HG02571 (cell line): Measurements from ENCODE around the gene ATXN1.

Experiments
- ATAC-seq: cut with Tn5 transposase; IDR thresholded peaks from one replicate; pipeline ENCODE4 v1.9.1; 2021; ENCODE audit warnings: mild to moderate bottlenecking, moderate library complexity; ENCODE audit not compliant: unreplicated experiment

Gene ATXN1

GRCh38 chr6:16518265-16518664, 243.0 kb downstream of the ATXN1 start:
- no peak for ATAC-seq

GRCh38 chr6:16514249-16514648, 247.0 kb downstream of the ATXN1 start:
- no peak for ATAC-seq

- ATAC-seq, result no peak
Observed at GRCh38 chr6:16512544-16513290, 248.5 kb downstream of the ATXN1 start.

GRCh38 chr6:16511723-16512489, 249.4 kb downstream of the ATXN1 start:
- ATAC-seq, result no peak

- ATAC-seq, result no peak
Observed at GRCh38 chr6:16511040-16511660, 250.1 kb downstream of the ATXN1 start.

- ATAC-seq, result no peak
Observed at GRCh38 chr6:16510245-16510644, 251.0 kb downstream of the ATXN1 start.

GRCh38 chr6:16508959-16509358, 252.3 kb downstream of the ATXN1 start:
- ATAC-seq, result no peak

GRCh38 chr6:16505711-16506357, 255.4 kb downstream of the ATXN1 start:
- no peak for ATAC-seq

GRCh38 chr6:16504609-16505008, 256.7 kb downstream of the ATXN1 start:
- ATAC-seq, result no peak

GRCh38 chr6:16503970-16504415, 257.3 kb downstream of the ATXN1 start:
- peak; percentile 81 for ATAC-seq

- no peak for ATAC-seq
Observed at GRCh38 chr6:16503241-16503775, 258.0 kb downstream of the ATXN1 start.

- ATAC-seq, result no peak
Observed at GRCh38 chr6:16498957-16499356, 262.3 kb downstream of the ATXN1 start.

GRCh38 chr6:16498237-16498636, 263.0 kb downstream of the ATXN1 start:
- ATAC-seq, result no peak

- no peak for ATAC-seq
Observed at GRCh38 chr6:16496991-16497801, 264.1 kb downstream of the ATXN1 start.

- no peak for ATAC-seq
Observed at GRCh38 chr6:16496210-16496609, 265.1 kb downstream of the ATXN1 start.

- peak; percentile 80 for ATAC-seq
Observed at GRCh38 chr6:16494793-16495192, 266.5 kb downstream of the ATXN1 start.

- no peak for ATAC-seq
Observed at GRCh38 chr6:16493802-16494201, 267.5 kb downstream of the ATXN1 start.

- ATAC-seq, result no peak
Observed at GRCh38 chr6:16493112-16493511, 268.1 kb downstream of the ATXN1 start.

GRCh38 chr6:16491666-16492313, 269.5 kb downstream of the ATXN1 start:
- ATAC-seq, result no peak

- no peak for ATAC-seq
Observed at GRCh38 chr6:16490616-16491015, 270.6 kb downstream of the ATXN1 start.
